Nephron progenitor cell (in vitro differentiated cells): ENCODE data around the gene EEFSEC.

Source experiments
- DNase-seq: peaks from one replicate; pipeline ENCODE4 v3.0.0; 2021
- H3K27ac Mint-ChIP-seq: 2 replicates; pipeline ENCODE4 v1.8.0; 2021; ENCODE audit warnings: mild to moderate bottlenecking, moderate library complexity, mixed read lengths
- H3K27me3 Mint-ChIP-seq: 2 replicates; pipeline ENCODE4 v1.8.0; 2021; ENCODE audit warnings: mild to moderate bottlenecking, low read depth, mixed read lengths; ENCODE audit not compliant: poor library complexity
- H3K36me3 Mint-ChIP-seq: 2 replicates; pipeline ENCODE4 v1.8.0; 2021; ENCODE audit warnings: low read depth, mixed read lengths
- H3K4me1 Mint-ChIP-seq: 2 replicates; pipeline ENCODE4 v1.8.0; 2021; ENCODE audit warnings: mixed read lengths
- H3K4me3 Mint-ChIP-seq: 2 replicates; pipeline ENCODE4 v1.8.0; 2021; ENCODE audit warnings: mild to moderate bottlenecking, moderate library complexity, mixed read lengths
- H3K9me3 Mint-ChIP-seq: 2 replicates; pipeline ENCODE4 v1.8.0; 2021; ENCODE audit warnings: mild to moderate bottlenecking, moderate library complexity, mixed read lengths
- TF ChIP-seq, protein P1 (sequence below): fragments of 200-600 bp; sonication (generic); IDR thresholded peaks from 2 replicates; pipeline ENCODE4 v1.5.0; 2021; ENCODE audit warnings: antibody characterized with exemption

EEFSEC gene

GRCh38 chr3:128323206-128324081 lies 170.2 kb downstream of the EEFSEC start:
- H3K4me1 Mint-ChIP-seq: peaks cover 20% of the 10 kb centered on the region
- no peaks in the 10 kb centered on the region for H3K36me3 Mint-ChIP-seq
- TF ChIP-seq, protein P1, sequence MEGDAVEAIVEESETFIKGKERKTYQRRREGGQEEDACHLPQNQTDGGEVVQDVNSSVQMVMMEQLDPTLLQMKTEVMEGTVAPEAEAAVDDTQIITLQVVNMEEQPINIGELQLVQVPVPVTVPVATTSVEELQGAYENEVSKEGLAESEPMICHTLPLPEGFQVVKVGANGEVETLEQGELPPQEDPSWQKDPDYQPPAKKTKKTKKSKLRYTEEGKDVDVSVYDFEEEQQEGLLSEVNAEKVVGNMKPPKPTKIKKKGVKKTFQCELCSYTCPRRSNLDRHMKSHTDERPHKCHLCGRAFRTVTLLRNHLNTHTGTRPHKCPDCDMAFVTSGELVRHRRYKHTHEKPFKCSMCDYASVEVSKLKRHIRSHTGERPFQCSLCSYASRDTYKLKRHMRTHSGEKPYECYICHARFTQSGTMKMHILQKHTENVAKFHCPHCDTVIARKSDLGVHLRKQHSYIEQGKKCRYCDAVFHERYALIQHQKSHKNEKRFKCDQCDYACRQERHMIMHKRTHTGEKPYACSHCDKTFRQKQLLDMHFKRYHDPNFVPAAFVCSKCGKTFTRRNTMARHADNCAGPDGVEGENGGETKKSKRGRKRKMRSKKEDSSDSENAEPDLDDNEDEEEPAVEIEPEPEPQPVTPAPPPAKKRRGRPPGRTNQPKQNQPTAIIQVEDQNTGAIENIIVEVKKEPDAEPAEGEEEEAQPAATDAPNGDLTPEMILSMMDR: no peak
- H3K27ac Mint-ChIP-seq: no peak overlapping the region
- no peaks in the 10 kb centered on the region for H3K9me3 Mint-ChIP-seq
- DNase-seq: no peak
- H3K4me3 Mint-ChIP-seq: no peak overlapping the region
- peaks cover 43% of the 10 kb centered on the region for H3K27me3 Mint-ChIP-seq

GRCh38 chr3:128324911-128325592 lies 171.8 kb downstream of the EEFSEC start:
- Mint-ChIP-seq H3K27me3 (peaks cover 50% of the 10 kb centered on the region), H3K4me3 (no peak overlapping the region), H3K4me1 (peaks cover 10% of the 10 kb centered on the region), H3K9me3 (no peaks in the 10 kb centered on the region), H3K36me3 (no peaks in the 10 kb centered on the region), H3K27ac (no peak overlapping the region)
- no peak for DNase-seq
- TF ChIP-seq, protein P1: no peak

GRCh38 chr3:128326051-128326823 lies 173.0 kb downstream of the EEFSEC start:
- no peak overlapping the region for H3K27ac Mint-ChIP-seq
- H3K27me3 Mint-ChIP-seq: peaks cover 53% of the 10 kb centered on the region
- no peak for DNase-seq
- TF ChIP-seq, protein P1: no peak
- H3K9me3 Mint-ChIP-seq: no peaks in the 10 kb centered on the region
- H3K4me3 Mint-ChIP-seq: no peak overlapping the region
- peaks cover 7% of the 10 kb centered on the region for H3K4me1 Mint-ChIP-seq
- H3K36me3 Mint-ChIP-seq: no peaks in the 10 kb centered on the region

DNA sequence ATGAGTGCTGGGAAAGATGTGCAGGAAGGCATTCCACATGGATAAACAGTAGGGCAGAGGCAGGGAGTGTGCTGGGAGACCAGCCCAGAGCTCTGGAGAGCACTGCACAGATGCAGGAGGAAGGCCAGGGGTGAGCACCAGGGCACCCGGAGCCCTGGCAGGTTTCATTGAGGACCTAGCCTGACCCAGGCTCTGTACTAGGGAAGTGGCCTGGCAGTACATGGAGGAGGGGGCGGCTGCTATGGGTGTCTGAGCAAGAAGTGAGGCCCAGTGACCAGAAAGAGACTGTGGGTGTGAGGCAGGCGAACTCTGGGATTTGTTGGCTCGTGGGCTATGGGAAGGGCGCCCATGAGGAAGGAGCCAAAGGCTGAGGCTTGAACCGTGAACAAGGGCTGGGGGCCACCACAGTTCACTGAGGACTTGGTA lies 174.3 kb downstream of the EEFSEC start:
- Mint-ChIP-seq H3K36me3 (no peaks in the 10 kb centered on the region), H3K4me3 (no peak overlapping the region), H3K9me3 (no peaks in the 10 kb centered on the region), H3K4me1 (peaks cover 7% of the 10 kb centered on the region), H3K27me3 (peaks cover 59% of the 10 kb centered on the region), H3K27ac (no peak overlapping the region)
- DNase-seq: no peak
- TF ChIP-seq, protein P1: no peak

GRCh38 chr3:128328546-128329458 lies 175.5 kb downstream of the EEFSEC start:
- H3K9me3 Mint-ChIP-seq: no peaks in the 10 kb centered on the region
- TF ChIP-seq, protein P1: no peak
- H3K27me3 Mint-ChIP-seq: peaks cover 70% of the 10 kb centered on the region
- H3K4me3 Mint-ChIP-seq: no peak overlapping the region
- no peak overlapping the region for H3K27ac Mint-ChIP-seq
- H3K36me3 Mint-ChIP-seq: no peaks in the 10 kb centered on the region
- no peak for DNase-seq
- peaks cover 7% of the 10 kb centered on the region for H3K4me1 Mint-ChIP-seq
